WTC11 (cell line): ENCODE results near the gene ASTN2. TPM values are rescaled to one million over a fixed set of nuclear protein-coding genes. Genes with fewer than 3 reads are reported as not detected.

Source experiments
- ATAC-seq: fragments of 200-7000 bp; cut with Tn5 transposase; 2 replicates; pipeline ENCODE4 v1.10.0; 2021; ENCODE audit warnings: mild to moderate bottlenecking, moderate library complexity
- CTCF ChIA-PET: fragments of 300-600 bp; sonication (Branson Sonifier 250); formaldehyde crosslinking; loops from one replicate; lab custom pipeline; 2021; ENCODE audit warnings: antibody characterized with exemption; lab: Charles Lee
- POLR2A ChIA-PET: fragments of 350-600 bp; sonication (Branson Sonifier 250); formaldehyde crosslinking; loops from one replicate; lab custom pipeline; 2021; ENCODE audit warnings: antibody characterized with exemption; lab: Charles Lee
- DNase-seq: peaks from one replicate; pipeline ENCODE4 v3.0.0; 2021; ENCODE audit warnings: low spot score
- H3K27ac Mint-ChIP-seq: 2 replicates; pipeline ENCODE4 v1.8.0; 2021; ENCODE audit warnings: mixed read lengths
- H3K27me3 Mint-ChIP-seq: 2 replicates; pipeline ENCODE4 v1.8.0; 2021; ENCODE audit warnings: low read depth, mild to moderate bottlenecking, moderate library complexity, mixed read lengths
- H3K36me3 Mint-ChIP-seq: 2 replicates; pipeline ENCODE4 v1.8.0; 2021; ENCODE audit warnings: mixed read lengths
- H3K4me1 Mint-ChIP-seq: 2 replicates; pipeline ENCODE4 v1.8.0; 2022; ENCODE audit warnings: mixed read lengths
- H3K4me3 Mint-ChIP-seq: 2 replicates; pipeline ENCODE4 v1.8.0; 2021; ENCODE audit warnings: mild to moderate bottlenecking, moderate library complexity, mixed read lengths
- H3K9me3 Mint-ChIP-seq: 2 replicates; pipeline ENCODE4 v1.8.0; 2021; ENCODE audit warnings: mixed read lengths
- HMGXB4 ChIP-seq: sonication (generic); formaldehyde crosslinking; IDR thresholded peaks from 2 replicates; pipeline ENCODE4 v1.8.1; 2023; ENCODE audit warnings: mild to moderate bottlenecking, moderate library complexity, missing genetic modification reagents
- MYBL2 ChIP-seq: sonication (generic); formaldehyde crosslinking; IDR thresholded peaks from 2 replicates; pipeline ENCODE4 v1.8.1; 2023; ENCODE audit warnings: mild to moderate bottlenecking, moderate library complexity, missing genetic modification reagents
- NFE2L1 ChIP-seq: sonication (generic); formaldehyde crosslinking; IDR thresholded peaks from 2 replicates; pipeline ENCODE4 v1.8.1; 2023; ENCODE audit warnings: missing genetic modification reagents
- NR3C1 ChIP-seq: sonication (generic); formaldehyde crosslinking; conservative IDR thresholded peaks from 2 replicates; pipeline ENCODE4 v1.8.1; 2023; ENCODE audit warnings: low read depth, mild to moderate bottlenecking, missing genetic modification reagents
- PRDM15 ChIP-seq: sonication (generic); formaldehyde crosslinking; IDR thresholded peaks from 2 replicates; pipeline ENCODE4 v1.8.0; 2022; ENCODE audit warnings: missing genetic modification reagents
- SMAD4 ChIP-seq: sonication (generic); formaldehyde crosslinking; IDR thresholded peaks from 2 replicates; pipeline ENCODE4 v1.8.0; 2022; ENCODE audit warnings: mild to moderate bottlenecking, missing genetic modification reagents
- TCF7 ChIP-seq: sonication (generic); formaldehyde crosslinking; IDR thresholded peaks from 2 replicates; pipeline ENCODE4 v1.8.0; 2022; ENCODE audit warnings: mild to moderate bottlenecking, low read depth, missing genetic modification reagents, moderate library complexity
- ZBTB43 ChIP-seq: sonication (generic); formaldehyde crosslinking; IDR thresholded peaks from 2 replicates; pipeline ENCODE4 v1.8.1; 2023; ENCODE audit warnings: mild to moderate bottlenecking, missing genetic modification reagents
- ZNF263 ChIP-seq: sonication (generic); formaldehyde crosslinking; IDR thresholded peaks from 2 replicates; pipeline ENCODE4 v1.8.1; 2022; ENCODE audit warnings: low read depth, mild to moderate bottlenecking, moderate library complexity, missing genetic modification reagents
- ZNF423 ChIP-seq: fragments of 250-450 bp; sonication (Bioruptor Pico); IDR thresholded peaks from 2 replicates; pipeline ENCODE4 v2.1.2; 2022; ENCODE audit warnings: mild to moderate bottlenecking, moderate library complexity
- ZNF671 ChIP-seq: fragments of 250-450 bp; sonication (Bioruptor Pico); IDR thresholded peaks from 2 replicates; pipeline ENCODE4 v1.8.0; 2021; ENCODE audit warnings: mild to moderate bottlenecking
- total RNA-seq: library from RNA; stranded (reverse); gene quantifications from 3 replicates; pipeline ENCODE4 v1.2.3, GENCODE V29; 2021
- TF ChIP-seq, protein P1 (sequence below): fragments of 250-450 bp; sonication (Bioruptor Pico); IDR thresholded peaks from 2 replicates; pipeline ENCODE4 v1.9.0; 2021; ENCODE audit warnings: mild to moderate bottlenecking
- TF ChIP-seq, protein P2 (sequence below): sonication (generic); formaldehyde crosslinking; IDR thresholded peaks from 2 replicates; pipeline ENCODE4 v1.8.1; 2022; ENCODE audit warnings: low read depth, missing genetic modification reagents, borderline replicate concordance
- TF ChIP-seq, protein P3 (sequence below): sonication (generic); formaldehyde crosslinking; conservative IDR thresholded peaks from 2 replicates; pipeline ENCODE4 v1.8.1; 2022; ENCODE audit warnings: mild to moderate bottlenecking, missing genetic modification reagents
- TF ChIP-seq, protein P4 (sequence below): sonication (generic); formaldehyde crosslinking; IDR thresholded peaks from 2 replicates; pipeline ENCODE4 v1.8.0; 2023; ENCODE audit warnings: missing genetic modification reagents
- TF ChIP-seq, protein P5 (sequence below): sonication (generic); formaldehyde crosslinking; IDR thresholded peaks from 2 replicates; pipeline ENCODE4 v1.8.0; 2022; ENCODE audit warnings: mild to moderate bottlenecking, missing genetic modification reagents
- TF ChIP-seq, protein P6 (sequence below): sonication (generic); formaldehyde crosslinking; conservative IDR thresholded peaks from 2 replicates; pipeline ENCODE4 v1.8.1; 2023; ENCODE audit warnings: mild to moderate bottlenecking, low read depth, missing genetic modification reagents, moderate library complexity

ASTN2 gene
- total RNA-seq, 1 experiment from 2014 or later, result 16.2 TPM

DNA sequence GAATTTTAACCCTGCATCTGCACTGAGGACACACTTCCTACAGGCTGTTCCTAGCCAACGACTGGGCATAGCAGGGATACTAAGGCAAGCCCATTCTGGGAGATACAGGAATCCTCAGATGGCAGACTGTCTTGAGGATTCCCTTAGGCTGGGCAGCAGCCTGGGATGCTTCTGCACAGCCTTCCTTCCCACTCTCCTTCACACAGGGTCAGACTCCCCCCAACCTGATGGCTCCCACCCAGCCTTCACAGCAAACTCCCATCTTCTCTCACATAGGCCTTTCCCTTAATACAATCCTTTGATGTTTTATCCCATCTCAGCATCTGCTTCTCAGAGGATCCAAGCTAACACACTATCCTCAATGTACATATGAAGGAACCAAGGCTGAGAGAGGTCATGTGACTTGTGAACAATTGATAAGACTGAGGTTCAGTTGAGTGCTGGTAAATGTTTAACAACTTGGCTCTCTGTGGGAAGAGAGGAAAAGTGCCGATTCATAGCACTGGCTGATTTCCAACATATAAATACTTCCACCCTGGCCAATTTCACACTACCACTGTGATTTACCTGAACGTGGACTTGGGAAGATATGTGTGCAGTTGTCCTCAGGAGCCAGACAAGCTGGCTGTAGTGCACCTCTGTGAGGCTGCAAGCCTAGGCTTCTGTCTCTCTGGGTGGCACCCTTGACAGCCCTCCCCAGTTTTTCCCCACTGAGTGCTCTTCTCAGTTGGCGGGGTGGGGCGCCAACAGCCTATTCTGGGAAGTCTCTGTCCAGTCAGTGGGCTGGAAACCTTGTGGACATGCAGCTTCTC, 848.0 kb downstream of the ASTN2 start:
- H3K4me1 Mint-ChIP-seq, result peaks cover 16% of the 10 kb centered on the region
- no peaks in the 10 kb centered on the region for H3K36me3 Mint-ChIP-seq
- POLR2A ChIA-PET, result no interaction called here
- CTCF ChIA-PET, result no interaction called here
- H3K4me3 Mint-ChIP-seq, result no peak overlapping the region
- TF ChIP-seq, protein P1, sequence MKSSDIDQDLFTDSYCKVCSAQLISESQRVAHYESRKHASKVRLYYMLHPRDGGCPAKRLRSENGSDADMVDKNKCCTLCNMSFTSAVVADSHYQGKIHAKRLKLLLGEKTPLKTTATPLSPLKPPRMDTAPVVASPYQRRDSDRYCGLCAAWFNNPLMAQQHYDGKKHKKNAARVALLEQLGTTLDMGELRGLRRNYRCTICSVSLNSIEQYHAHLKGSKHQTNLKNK, result no peak
- TF ChIP-seq, protein P2, sequence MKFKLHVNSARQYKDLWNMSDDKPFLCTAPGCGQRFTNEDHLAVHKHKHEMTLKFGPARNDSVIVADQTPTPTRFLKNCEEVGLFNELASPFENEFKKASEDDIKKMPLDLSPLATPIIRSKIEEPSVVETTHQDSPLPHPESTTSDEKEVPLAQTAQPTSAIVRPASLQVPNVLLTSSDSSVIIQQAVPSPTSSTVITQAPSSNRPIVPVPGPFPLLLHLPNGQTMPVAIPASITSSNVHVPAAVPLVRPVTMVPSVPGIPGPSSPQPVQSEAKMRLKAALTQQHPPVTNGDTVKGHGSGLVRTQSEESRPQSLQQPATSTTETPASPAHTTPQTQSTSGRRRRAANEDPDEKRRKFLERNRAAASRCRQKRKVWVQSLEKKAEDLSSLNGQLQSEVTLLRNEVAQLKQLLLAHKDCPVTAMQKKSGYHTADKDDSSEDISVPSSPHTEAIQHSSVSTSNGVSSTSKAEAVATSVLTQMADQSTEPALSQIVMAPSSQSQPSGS (CRISPR knock-in tag), result no peak
- TF ChIP-seq ZNF671 (no peak), SMAD4 (CRISPR knock-in tag) (no peak), PRDM15 (CRISPR knock-in tag) (no peak), MYBL2 (no peak), ZNF263 (no peak), NR3C1 (CRISPR knock-in tag) (no peak), ZBTB43 (CRISPR knock-in tag) (no peak), HMGXB4 (CRISPR knock-in tag) (no peak), NFE2L1 (no peak), TCF7 (no peak), ZNF423 (CRISPR knock-in tag) (no peak)
- TF ChIP-seq, protein P3, sequence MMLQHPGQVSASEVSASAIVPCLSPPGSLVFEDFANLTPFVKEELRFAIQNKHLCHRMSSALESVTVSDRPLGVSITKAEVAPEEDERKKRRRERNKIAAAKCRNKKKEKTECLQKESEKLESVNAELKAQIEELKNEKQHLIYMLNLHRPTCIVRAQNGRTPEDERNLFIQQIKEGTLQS (CRISPR knock-in tag), result no peak
- TF ChIP-seq, protein P4, sequence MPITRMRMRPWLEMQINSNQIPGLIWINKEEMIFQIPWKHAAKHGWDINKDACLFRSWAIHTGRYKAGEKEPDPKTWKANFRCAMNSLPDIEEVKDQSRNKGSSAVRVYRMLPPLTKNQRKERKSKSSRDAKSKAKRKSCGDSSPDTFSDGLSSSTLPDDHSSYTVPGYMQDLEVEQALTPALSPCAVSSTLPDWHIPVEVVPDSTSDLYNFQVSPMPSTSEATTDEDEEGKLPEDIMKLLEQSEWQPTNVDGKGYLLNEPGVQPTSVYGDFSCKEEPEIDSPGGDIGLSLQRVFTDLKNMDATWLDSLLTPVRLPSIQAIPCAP, result no peak
- TF ChIP-seq, protein P5, sequence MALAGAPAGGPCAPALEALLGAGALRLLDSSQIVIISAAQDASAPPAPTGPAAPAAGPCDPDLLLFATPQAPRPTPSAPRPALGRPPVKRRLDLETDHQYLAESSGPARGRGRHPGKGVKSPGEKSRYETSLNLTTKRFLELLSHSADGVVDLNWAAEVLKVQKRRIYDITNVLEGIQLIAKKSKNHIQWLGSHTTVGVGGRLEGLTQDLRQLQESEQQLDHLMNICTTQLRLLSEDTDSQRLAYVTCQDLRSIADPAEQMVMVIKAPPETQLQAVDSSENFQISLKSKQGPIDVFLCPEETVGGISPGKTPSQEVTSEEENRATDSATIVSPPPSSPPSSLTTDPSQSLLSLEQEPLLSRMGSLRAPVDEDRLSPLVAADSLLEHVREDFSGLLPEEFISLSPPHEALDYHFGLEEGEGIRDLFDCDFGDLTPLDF (CRISPR knock-in tag), result no peak
- TF ChIP-seq, protein P6, sequence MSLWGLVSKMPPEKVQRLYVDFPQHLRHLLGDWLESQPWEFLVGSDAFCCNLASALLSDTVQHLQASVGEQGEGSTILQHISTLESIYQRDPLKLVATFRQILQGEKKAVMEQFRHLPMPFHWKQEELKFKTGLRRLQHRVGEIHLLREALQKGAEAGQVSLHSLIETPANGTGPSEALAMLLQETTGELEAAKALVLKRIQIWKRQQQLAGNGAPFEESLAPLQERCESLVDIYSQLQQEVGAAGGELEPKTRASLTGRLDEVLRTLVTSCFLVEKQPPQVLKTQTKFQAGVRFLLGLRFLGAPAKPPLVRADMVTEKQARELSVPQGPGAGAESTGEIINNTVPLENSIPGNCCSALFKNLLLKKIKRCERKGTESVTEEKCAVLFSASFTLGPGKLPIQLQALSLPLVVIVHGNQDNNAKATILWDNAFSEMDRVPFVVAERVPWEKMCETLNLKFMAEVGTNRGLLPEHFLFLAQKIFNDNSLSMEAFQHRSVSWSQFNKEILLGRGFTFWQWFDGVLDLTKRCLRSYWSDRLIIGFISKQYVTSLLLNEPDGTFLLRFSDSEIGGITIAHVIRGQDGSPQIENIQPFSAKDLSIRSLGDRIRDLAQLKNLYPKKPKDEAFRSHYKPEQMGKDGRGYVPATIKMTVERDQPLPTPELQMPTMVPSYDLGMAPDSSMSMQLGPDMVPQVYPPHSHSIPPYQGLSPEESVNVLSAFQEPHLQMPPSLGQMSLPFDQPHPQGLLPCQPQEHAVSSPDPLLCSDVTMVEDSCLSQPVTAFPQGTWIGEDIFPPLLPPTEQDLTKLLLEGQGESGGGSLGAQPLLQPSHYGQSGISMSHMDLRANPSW, result no peak
- H3K27ac Mint-ChIP-seq, result no peak overlapping the region
- no peak for DNase-seq
- no peaks in the 10 kb centered on the region for H3K27me3 Mint-ChIP-seq
- H3K9me3 Mint-ChIP-seq, result no peaks in the 10 kb centered on the region
- ATAC-seq, result no peak
